Ishikawa (cell line): ENCODE results near the gene RET.

Experiments
- CEBPB ChIP-seq: IDR thresholded peaks from 2 replicates; pipeline ENCODE4 v1.6.1; 2012
- CREB1 ChIP-seq: IDR thresholded peaks from 2 replicates; pipeline ENCODE4 v1.6.1; 2012; ENCODE audit warnings: low read depth
- EGR1 ChIP-seq: IDR thresholded peaks from 2 replicates; pipeline ENCODE4 v1.6.1; 2012
- EP300 ChIP-seq: IDR thresholded peaks from 2 replicates; pipeline ENCODE4 v1.6.1; 2012; ENCODE audit warnings: borderline replicate concordance
- FOXM1 ChIP-seq: IDR thresholded peaks from 2 replicates; pipeline ENCODE4 v1.6.1; 2012; ENCODE audit warnings: low read depth, borderline replicate concordance
- NFIC ChIP-seq: IDR thresholded peaks from 2 replicates; pipeline ENCODE4 v1.6.1; 2012
- RAD21 ChIP-seq: IDR thresholded peaks from 2 replicates; pipeline ENCODE4 v1.6.1; 2012; ENCODE audit warnings: low read depth
- TAF1 ChIP-seq: IDR thresholded peaks from 2 replicates; pipeline ENCODE4 v1.6.1; 2012; ENCODE audit warnings: low read depth, mild to moderate bottlenecking
- TCF12 ChIP-seq: IDR thresholded peaks from 2 replicates; pipeline ENCODE4 v1.6.1; 2012; ENCODE audit warnings: low read depth
- TEAD4 ChIP-seq: IDR thresholded peaks from 2 replicates; pipeline ENCODE4 v1.6.1; 2012
- YY1 ChIP-seq: IDR thresholded peaks from 2 replicates; pipeline ENCODE4 v1.6.1; 2012; ENCODE audit warnings: low read depth
- ZBTB7A ChIP-seq: IDR thresholded peaks from 2 replicates; pipeline ENCODE4 v1.6.1; 2012; ENCODE audit warnings: low read depth
- TF ChIP-seq, protein P1 (sequence below): IDR thresholded peaks from 2 replicates; pipeline ENCODE4 v1.6.1; 2012
- TF ChIP-seq, protein P2 (sequence below): IDR thresholded peaks from 2 replicates; pipeline ENCODE4 v1.6.1; 2012; ENCODE audit warnings: low read depth, mild to moderate bottlenecking
- TF ChIP-seq, protein P3 (sequence below): IDR thresholded peaks from 2 replicates; pipeline ENCODE4 v1.6.1; 2012

The RET gene

DNA sequence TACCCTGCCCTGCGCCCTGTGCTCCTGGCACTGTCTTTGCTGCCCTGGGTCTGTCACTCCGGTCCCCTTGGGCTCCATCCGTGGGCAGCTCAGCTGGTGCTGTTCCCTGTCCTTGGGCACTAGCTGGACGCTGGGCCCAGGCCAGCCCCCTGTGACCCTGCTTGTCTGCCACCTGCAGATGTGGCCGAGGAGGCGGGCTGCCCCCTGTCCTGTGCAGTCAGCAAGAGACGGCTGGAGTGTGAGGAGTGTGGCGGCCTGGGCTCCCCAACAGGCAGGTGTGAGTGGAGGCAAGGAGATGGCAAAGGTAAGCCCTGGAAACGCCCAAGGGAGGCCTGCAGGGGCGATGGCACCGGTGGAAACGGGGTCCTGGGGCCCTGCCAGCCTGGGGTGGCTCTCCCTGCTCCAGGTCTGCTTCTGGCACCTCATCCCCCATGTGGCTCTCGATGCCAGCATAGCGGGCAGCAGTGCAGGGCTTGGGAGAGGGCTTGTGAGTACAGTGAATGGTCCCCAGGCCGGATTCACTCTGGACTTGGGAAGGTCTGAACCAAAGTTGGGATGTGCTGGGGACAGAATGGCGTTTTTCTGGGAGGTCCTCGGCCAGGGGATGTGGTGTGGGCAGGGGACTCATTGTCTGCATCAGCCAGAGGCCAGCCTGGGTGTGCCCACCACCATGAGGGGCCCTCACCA lies 35.2 kb downstream of the RET start:
- TF ChIP-seq, protein P1, sequence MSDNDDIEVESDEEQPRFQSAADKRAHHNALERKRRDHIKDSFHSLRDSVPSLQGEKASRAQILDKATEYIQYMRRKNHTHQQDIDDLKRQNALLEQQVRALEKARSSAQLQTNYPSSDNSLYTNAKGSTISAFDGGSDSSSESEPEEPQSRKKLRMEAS: no peak
- TF ChIP-seq TEAD4 (no peak), YY1 (no peak)

DNA sequence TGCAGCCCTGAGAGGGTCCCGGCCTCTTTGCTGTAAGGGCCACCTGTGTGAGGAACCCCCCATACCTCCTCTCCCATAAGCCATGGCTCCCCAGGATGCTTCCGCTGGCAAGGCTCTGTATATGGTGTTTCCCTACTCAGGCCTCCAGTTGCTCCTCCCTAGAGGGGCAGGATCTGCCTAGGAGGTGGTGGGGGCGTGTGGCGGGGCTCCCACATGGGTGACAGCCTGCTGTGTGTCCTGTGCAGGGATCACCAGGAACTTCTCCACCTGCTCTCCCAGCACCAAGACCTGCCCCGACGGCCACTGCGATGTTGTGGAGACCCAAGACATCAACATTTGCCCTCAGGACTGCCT lies 35.7 kb downstream of the RET start:
- TF ChIP-seq, protein P2, sequence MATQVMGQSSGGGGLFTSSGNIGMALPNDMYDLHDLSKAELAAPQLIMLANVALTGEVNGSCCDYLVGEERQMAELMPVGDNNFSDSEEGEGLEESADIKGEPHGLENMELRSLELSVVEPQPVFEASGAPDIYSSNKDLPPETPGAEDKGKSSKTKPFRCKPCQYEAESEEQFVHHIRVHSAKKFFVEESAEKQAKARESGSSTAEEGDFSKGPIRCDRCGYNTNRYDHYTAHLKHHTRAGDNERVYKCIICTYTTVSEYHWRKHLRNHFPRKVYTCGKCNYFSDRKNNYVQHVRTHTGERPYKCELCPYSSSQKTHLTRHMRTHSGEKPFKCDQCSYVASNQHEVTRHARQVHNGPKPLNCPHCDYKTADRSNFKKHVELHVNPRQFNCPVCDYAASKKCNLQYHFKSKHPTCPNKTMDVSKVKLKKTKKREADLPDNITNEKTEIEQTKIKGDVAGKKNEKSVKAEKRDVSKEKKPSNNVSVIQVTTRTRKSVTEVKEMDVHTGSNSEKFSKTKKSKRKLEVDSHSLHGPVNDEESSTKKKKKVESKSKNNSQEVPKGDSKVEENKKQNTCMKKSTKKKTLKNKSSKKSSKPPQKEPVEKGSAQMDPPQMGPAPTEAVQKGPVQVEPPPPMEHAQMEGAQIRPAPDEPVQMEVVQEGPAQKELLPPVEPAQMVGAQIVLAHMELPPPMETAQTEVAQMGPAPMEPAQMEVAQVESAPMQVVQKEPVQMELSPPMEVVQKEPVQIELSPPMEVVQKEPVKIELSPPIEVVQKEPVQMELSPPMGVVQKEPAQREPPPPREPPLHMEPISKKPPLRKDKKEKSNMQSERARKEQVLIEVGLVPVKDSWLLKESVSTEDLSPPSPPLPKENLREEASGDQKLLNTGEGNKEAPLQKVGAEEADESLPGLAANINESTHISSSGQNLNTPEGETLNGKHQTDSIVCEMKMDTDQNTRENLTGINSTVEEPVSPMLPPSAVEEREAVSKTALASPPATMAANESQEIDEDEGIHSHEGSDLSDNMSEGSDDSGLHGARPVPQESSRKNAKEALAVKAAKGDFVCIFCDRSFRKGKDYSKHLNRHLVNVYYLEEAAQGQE: no peak
- TF ChIP-seq ZBTB7A: no peak
- no peak for TF ChIP-seq TAF1
- TF ChIP-seq YY1: no peak
- TF ChIP-seq, protein P3, sequence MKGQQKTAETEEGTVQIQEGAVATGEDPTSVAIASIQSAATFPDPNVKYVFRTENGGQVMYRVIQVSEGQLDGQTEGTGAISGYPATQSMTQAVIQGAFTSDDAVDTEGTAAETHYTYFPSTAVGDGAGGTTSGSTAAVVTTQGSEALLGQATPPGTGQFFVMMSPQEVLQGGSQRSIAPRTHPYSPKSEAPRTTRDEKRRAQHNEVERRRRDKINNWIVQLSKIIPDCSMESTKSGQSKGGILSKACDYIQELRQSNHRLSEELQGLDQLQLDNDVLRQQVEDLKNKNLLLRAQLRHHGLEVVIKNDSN: no peak
- TF ChIP-seq TEAD4: no peak
- no peak for TF ChIP-seq EP300
- TF ChIP-seq NFIC: no peak
- no peak for TF ChIP-seq EGR1
- no peak for TF ChIP-seq CREB1
- TF ChIP-seq FOXM1: no peak

DNA sequence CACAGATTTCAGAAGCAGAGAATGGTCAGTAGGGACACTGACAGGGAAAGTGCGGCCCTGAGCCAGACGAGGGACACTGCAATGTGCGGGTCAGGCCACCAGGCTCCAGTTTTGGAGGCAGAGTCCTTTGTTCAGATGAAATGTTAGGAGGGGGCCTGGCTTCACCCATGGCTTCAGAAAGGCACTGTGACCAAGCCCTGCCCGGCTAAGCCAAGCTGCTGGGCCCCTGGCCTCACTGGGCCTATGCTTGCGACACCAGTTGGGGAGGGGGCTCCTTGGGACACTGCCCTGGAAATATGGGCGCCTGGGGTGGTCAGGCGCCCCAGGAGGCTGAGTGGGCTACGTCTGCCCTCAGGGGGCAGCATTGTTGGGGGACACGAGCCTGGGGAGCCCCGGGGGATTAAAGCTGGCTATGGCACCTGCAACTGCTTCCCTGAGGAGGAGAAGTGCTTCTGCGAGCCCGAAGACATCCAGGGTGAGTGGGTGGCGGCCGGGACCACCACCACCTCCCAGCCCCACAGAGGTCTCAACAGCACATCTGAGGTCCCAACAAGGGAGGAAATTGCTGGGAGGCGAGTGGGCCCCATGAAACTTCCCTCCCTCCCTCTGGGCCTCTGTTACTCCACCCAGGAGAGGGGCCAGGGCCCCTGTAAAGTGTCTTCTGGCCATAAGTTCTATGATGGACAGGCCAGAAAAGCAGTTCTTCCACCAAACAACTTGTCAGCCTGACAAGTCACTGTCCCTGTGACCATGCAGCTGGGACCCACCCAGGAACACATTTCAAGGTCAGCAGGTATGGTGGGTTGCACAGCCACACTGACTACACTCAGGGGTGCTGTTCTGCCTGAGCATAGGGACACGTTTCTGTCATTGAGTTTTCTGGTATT lies 36.6 kb downstream of the RET start:
- TF ChIP-seq, protein P1: no peak
- TF ChIP-seq, protein P2: no peak
- TF ChIP-seq EGR1: no peak
- TF ChIP-seq, protein P3: no peak
- TF ChIP-seq TEAD4: no peak
- TF ChIP-seq RAD21: no peak
- TF ChIP-seq ZBTB7A: no peak

DNA sequence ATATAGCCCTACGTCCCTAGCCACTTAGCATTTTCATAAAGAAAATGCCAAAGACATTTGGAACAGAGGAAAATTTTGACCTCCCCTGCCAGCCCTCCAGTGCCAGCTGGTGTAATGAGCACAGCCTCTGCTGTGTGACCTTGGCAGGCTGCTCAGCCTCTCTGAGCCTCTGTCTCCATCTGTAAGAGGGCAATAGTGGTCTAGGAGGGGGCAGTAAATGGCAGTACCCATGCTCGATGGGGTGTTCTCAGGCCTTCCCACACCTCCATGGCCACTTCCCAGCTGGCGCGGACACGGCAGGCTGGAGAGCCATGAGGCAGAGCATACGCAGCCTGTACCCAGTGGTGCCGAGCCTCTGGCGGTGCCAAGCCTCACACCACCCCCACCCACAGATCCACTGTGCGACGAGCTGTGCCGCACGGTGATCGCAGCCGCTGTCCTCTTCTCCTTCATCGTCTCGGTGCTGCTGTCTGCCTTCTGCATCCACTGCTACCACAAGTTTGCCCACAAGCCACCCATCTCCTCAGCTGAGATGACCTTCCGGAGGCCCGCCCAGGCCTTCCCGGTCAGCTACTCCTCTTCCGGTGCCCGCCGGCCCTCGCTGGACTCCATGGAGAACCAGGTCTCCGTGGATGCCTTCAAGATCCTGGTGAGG lies 37.3 kb downstream of the RET start:
- no peak for TF ChIP-seq YY1
- TF ChIP-seq ZBTB7A: no peak
- TF ChIP-seq CEBPB: no peak
- TF ChIP-seq TCF12: no peak
- no peak for TF ChIP-seq RAD21
- TF ChIP-seq EP300: no peak
- TF ChIP-seq EGR1: no peak
- TF ChIP-seq, protein P1: no peak
- TF ChIP-seq TEAD4: no peak

DNA sequence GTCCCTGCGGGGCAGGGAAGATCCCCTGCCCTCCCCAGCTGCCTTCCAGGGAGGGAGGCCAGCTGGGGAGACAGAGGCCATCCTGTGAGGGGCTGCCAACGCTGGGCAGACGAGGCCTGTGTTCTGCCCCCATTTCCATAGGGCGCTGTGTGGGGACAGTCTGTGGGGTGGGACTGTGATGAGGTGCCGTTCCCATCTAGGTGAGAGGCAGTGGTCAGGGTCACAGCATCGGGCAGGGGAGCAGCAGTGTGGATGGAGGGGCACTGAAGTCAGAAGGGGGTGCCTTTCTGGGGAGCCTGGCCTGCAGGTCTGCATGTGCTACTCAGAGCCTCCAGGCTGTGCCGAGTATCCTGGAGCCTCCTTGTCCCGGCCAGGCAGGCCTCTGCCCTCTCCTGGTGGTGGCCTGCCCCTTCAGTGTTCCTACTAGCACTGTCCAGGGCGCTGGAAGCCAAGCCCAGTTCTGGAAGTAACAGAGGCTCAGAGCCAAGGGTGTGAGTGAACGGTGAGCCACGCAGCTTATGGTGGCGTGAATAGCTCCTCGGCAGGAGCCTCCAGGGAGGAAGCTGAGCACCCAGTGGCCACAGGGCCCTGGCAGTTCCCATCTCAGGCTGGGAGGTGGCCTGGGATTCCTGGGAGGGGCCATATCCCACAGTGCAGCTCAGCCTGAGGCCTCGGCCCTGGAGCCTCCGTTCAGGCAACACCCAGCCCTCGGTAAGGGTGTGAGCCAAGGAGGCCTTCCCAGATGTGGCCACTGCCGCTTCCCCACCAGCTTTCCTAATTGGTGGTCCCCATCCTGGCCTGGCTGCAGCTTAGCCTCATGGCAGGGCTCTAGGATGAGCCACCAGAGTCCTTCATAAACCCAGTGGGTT lies 38.1 kb downstream of the RET start:
- TF ChIP-seq ZBTB7A (no peak), TAF1 (no peak), EGR1 (no peak), CREB1 (no peak), TCF12 (no peak), CEBPB (no peak), RAD21 (no peak), NFIC (no peak), EP300 (no peak)
- TF ChIP-seq, protein P2: no peak
- TF ChIP-seq, protein P1: no peak
